GM21360 (cell line): ENCODE data around the gene GDPD1.
"Not testable (repeated sequence)": the region's sequence is repeated elsewhere in the genome, so short reads cannot be mapped to it uniquely, and the experiment has no call there.

Experiments used
- ATAC-seq: cut with Tn5 transposase; IDR thresholded peaks from one replicate; pipeline ENCODE4 v1.9.1; 2021; ENCODE audit warnings: mild to moderate bottlenecking, moderate library complexity; ENCODE audit not compliant: unreplicated experiment

GDPD1 gene

DNA sequence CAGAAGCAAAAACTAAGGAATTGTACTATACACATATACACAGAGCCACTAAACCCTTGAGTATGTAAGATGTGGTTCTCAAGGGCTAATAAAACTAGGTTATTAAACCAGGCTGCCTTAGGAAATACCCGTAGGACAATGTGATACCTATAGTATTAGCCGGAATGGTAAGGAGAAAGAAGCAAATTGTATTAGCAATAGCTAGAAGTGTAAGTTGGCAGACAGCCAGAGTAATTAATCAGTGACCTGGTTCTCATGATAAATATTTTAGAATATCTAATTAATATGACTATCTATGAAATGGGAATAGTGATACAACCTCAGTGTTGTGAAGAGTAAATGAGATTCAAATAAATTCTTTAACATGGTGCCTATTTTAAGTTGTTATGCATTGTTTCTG lies 18.6 kb downstream of the GDPD1 start:
- no peak for ATAC-seq

- ATAC-seq: no peak
Measured at GRCh38 chr17:59244081-59244480, 23.8 kb downstream of the GDPD1 start.

GRCh38 chr17:59254742-59255141 lies 34.4 kb downstream of the GDPD1 start:
- no peak for ATAC-seq

GRCh38 chr17:59257101-59257500 lies 36.8 kb downstream of the GDPD1 start:
- no peak for ATAC-seq

- ATAC-seq: no peak
Measured at GRCh38 chr17:59260722-59261121, 40.4 kb downstream of the GDPD1 start.

GRCh38 chr17:59266745-59267144 lies 46.4 kb downstream of the GDPD1 start:
- ATAC-seq: no peak

DNA sequence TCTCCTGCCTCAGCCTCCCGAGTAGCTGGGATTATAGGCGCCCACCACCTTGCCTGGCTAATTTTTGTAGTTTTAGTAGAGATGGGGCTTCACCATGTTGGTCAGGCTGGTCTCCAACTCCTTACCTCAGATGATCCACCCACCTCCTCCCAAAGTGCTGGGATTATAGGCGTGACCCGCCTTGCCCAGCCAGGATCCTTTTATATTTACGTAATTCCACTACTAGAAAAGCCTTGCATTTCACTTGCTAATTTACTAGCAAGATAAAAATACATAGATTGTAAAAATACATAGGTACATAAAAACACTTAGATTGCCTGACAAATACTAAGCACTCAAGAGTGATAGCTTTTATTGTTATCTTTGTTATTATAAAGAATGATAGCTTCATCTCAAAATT lies 47.5 kb downstream of the GDPD1 start:
- no peak for ATAC-seq

DNA sequence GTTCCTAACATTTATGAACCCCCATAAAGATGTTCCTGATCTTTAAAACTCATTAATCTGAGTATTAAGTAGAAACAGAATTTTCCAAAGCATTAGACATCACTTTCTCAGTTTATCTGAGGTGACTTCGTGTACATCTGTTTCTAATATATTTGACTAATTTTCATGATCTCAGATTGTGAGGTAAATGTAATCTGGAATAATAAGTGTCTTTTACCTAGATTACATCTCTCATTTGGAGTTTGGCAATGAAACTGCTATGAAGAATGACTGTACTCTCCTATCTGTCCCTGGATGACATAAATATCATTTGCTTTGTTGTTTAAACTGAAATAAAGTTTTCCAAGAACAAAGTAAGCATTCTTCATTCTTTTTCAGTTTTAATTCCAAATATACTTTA lies 55.3 kb downstream of the GDPD1 start:
- no peak for ATAC-seq

DNA sequence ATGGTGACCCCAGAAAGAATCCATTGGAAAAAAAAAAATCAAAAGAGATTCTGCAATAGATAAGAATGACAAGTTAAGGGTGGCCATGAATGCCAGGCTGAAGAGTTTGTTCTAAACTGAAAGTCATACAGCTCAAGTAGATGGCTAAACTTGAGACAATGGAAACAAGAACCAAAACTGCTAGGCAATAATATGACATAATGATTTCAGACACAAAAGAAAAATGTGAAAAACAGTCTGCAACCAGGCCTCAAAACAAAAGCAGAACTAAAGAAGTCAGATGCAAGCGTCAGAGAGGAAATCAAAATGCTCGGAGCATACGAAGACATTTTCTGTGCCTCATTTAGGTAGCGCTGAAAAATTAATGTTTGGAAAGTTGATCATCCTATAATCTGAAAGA lies 56.7 kb downstream of the GDPD1 start:
- peak; percentile 78 for ATAC-seq

- ATAC-seq: no peak
Measured at GRCh38 chr17:59278406-59278805, 58.1 kb downstream of the GDPD1 start.

- ATAC-seq: no peak
Measured at GRCh38 chr17:59284317-59284716, 64.0 kb downstream of the GDPD1 start.

- no peak for ATAC-seq
Measured at GRCh38 chr17:59287452-59287851, 67.1 kb downstream of the GDPD1 start.

- no peak for ATAC-seq
Measured at GRCh38 chr17:59287891-59288290, 67.6 kb downstream of the GDPD1 start.

DNA sequence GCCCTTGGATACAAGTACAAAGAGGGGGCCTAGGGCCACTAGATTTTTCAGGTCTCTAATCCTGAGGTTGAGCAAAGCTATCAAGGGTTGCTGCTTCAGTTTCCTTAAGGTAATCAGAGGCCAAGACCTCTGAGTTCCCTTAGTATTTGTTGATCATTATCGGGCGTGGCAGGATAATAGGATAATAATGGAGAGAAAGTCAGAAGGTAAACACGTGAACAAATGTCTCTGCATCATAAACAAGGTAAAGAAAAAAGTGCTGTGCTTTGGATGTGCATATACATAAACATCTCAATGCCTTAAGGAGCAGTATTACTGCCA lies 69.6 kb downstream of the GDPD1 start:
- no peak for ATAC-seq

DNA sequence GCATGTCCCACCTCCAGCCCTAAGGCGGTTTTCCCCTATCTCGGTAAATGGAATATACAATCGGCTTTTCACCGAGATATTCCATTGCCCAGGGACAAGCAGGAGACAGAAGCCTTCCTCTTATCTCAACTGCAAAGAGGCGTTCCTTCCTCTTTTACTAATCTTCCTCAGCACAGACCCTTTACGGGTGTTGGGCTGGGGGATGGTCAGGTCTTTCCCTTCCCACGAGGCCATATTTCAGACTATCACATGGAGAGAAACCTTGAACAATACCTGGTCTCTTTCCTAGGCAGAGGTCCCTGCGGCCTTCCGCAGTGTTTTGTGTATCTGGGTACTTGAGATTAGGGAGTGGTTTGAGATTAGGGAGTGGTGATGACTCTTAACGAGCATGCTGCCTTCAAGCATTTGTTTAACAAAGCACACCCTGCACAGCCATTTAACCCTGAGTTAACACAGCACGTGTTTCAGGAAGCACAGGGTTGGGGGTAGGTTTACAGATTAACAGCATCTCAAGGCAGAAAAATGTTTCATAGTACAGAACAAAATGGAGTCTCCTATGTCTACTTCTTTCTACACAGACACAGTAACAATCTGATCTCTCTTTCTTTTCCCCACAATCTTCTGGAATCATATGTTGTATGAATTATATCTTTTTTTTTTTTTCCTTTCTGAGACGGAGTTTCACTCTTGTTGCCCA lies 70.1 kb downstream of the GDPD1 start:
- not testable (repeated sequence) for ATAC-seq

GRCh38 chr17:59292174-59292523 lies 71.8 kb downstream of the GDPD1 start:
- no peak for ATAC-seq

- no peak for ATAC-seq
Measured at GRCh38 chr17:59296190-59296589, 75.9 kb downstream of the GDPD1 start.

DNA sequence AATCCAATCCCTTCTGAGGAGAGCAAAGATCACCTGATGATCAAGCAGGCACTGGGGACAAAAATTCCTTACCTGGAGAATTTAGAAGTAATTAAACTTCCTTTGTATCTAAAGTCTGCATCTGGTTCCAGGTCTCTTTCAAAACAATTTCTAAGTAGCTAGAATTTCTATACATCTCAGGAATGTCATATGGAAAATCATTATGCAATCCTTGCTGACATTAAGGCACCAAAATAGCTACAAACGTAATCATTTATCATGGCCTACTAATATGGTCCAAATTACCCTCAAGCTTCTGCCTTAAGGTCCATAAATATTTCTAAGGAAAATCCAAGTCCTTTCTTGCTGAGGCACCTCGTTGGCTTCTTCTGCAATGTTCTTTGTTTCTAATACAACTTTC lies 78.2 kb downstream of the GDPD1 start:
- ATAC-seq: no peak

GRCh38 chr17:59299400-59300092 lies 79.2 kb downstream of the GDPD1 start:
- ATAC-seq: no peak

GRCh38 chr17:59300941-59301340 lies 80.6 kb downstream of the GDPD1 start:
- ATAC-seq: no peak

GRCh38 chr17:59304811-59305210 lies 84.5 kb downstream of the GDPD1 start:
- ATAC-seq: no peak

GRCh38 chr17:59310263-59310920 lies 90.1 kb downstream of the GDPD1 start:
- ATAC-seq: no peak
